GM11168 (cell line): ENCODE measurements around the gene EIF4E1B.

Source experiments
- in situ Hi-C: fragments of 300-500 bp; cut with MboI; formaldehyde crosslinking; loops from one replicate; pipeline ENCODE4 v1.12.0; 2022; ENCODE audit warnings: low sequenced_read_pairs; ENCODE audit not compliant: unreplicated experiment

The EIF4E1B gene

DNA sequence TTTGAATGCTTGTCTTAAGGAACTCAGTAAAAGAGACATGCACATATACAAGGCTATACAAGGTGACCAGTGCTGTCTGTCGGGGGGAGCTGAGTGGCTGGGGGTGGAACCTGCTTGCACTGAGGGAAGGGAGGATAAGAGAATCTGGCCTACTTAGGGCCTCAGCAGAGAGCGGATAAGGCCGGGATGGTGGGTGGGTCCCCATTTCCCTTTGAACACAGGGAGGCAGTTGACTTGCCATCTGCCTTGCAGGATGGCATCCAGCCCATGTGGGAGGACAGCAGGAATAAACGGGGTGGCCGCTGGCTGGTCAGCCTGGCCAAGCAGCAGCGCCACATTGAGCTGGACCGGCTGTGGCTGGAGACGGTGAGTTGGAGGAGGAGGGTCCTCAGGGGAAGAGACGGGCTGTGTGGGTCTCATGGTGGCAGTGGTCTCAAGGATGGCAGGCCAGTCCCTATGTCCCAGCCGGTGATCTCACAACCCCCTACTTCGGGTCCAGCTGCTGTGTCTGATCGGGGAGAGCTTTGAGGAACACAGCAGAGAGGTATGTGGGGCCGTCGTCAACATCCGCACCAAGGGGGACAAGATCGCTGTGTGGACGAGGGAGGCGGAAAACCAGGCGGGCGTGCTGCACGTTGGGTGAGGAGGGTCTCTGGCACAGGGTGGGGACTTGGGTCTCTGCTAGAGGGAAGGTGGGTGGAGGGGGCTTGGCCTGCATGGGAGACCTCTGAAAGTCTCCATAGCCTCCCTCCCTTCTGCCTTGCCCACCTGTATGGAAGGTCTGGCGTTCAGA, 14.6 kb downstream of the EIF4E1B start:
- in situ Hi-C loops = no loop called here

DNA sequence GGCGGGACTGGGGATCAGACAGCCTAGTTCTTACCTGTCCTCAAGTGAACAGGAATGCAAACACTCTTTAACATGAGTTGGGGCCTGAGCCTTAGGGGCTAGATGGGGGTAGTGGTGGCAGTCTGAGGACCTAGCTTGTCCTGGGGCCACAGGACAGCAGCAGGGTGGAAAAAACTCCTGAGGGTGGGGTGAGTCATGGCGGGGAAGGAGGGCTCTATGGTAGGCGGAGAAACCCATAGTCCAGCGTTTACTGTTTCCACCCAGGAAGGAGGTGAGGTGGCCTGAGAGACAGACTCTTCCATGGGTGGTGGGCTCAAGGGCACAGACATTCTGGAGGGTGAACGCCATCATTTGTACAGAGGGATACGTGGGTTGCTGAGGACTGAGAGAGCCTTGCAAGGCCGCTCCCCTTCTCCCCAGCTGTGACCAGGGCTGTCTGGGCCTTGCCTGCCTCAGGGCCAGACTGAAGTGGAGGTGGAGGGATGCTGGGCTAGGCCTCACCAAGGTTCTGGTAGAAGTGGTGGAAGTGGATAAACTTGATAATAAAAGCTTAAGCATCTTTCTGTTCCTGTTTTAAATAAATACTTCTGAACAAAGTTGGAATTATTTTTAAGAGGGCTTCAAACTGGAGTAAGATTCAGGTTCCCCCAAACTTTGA, 15.7 kb downstream of the EIF4E1B start:
- in situ Hi-C loops = no loop called here

DNA sequence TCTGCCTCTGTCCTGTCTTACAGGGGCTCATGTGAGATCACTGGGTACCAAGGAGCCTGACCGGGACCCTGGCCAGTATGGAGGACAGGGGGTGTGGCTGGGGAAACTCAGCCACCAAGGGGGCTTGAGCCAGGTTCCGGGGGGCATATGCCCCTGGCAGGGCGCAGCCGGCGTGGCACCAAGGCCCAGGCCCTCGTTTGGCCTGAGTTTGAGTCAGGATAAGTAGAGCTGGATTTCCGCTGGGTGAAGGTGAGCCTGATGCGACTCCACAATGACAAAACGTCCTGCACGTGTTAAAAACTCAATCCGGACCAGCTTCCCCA, 16.2 kb downstream of the EIF4E1B start:
- in situ Hi-C loops = no loop called here

DNA sequence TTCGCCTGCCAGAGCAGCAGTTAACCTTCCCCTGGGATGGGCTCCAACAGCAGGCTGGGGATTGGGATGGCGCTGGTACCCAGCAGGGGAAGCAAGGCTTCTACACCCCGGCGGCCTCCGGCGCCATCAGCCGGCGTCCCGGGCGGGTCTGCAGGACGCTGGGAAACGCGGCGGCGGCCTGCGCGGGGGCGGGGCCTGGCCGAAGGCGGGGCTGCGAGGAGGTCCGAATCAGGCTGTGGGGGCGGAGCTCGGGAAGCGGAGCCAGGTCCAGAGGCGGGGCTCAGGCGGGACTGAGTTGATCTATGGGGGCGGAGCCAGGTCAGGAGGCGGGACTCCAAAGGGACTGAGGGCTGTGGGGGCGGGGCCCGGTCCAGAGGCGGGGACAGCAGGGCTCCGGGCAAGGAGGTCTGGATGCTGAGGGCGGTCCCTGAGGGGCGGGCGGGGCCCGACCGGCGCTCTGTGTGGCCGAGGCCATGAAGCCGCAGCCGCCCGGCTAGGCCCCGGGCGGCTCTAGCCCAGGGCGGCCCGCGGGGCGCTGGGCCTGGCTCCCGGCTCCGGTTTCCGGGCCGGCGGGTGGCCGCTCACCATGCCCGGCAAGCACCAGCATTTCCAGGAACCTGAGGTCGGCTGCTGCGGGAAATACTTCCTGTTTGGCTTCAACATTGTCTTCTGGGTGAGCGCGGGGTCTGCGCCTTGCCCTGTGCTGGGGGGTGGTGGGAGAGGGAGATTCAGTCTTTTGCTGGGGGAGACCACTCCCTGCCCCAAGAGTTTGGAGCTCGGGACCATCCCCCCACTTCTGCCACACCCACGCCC, 16.8 kb downstream of the EIF4E1B start, which contains the start of gene TSPAN17:
TSS of gene TSPAN17 (plus strand) at position 455 of the 813 bp plus-strand sequence. CDS start at position 587, 132 bp downstream.
- in situ Hi-C loops = no loop called here

DNA sequence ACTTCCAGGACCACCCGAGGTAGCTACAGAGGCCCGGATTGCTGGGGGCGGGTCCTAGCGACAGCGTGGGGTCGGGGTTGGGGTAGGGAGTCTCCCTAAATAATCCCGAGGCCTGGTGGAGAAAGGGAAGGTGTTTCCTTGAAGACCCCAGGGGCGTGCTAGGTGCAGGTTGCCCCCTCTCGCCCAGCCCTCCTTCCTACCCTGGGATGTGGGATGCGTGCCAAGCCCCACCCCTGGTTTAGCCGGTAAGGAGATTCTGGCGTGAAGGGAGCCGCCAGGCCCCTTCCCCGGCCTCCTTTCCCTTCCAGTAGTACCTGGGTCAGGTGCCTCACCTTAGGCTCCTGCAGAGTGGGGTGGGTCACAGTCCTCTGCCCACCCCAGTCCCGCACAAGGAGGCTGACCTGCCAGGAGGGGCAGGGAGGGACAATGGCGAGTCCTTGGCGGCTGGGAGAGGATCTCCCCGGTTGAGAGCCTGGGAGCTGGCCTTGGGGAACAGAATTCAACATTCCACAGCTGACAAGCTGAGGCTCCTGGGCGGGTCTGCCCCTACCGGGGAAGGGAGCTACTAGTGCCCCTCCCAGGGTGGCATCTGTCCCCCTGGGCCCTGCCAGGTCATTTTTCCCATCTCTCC, 17.5 kb downstream of the EIF4E1B start:
- in situ Hi-C loops = no loop called here

DNA sequence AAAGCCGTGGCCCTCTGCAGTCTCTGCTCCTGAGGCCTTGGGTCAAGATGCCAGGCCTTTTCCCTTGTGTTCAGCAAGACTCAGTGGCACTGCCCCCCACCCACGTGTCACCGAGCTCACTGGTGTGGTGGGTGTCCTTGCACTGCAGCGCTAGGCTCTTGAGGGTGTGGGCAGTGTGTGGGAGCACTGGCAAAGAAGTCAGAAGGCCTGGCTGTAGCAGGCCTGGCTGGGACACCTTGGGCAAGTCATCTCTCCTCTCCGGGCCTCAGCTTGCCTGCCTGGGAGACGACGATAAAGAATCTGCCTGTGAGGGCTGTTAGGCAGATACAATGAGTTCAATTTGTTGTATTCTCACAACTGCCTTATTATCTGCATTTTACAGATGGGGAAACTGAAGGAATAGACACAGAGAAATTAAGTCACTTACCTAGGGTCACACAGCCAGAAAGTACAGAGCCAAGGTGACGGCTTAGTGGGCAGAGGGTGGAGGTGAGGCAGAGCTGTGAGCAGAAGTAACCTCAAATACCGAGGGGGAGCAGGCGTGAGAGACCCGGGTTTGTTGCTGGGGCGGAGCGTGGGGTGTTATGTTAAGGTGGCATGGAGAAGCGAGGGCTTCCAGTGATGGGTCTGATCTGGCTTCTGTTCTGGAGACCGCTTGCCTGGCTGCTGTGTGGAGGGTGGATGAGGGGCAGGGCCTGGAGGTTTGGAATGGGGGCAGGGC, 18.2 kb downstream of the EIF4E1B start:
- in situ Hi-C loops = no loop called here

DNA sequence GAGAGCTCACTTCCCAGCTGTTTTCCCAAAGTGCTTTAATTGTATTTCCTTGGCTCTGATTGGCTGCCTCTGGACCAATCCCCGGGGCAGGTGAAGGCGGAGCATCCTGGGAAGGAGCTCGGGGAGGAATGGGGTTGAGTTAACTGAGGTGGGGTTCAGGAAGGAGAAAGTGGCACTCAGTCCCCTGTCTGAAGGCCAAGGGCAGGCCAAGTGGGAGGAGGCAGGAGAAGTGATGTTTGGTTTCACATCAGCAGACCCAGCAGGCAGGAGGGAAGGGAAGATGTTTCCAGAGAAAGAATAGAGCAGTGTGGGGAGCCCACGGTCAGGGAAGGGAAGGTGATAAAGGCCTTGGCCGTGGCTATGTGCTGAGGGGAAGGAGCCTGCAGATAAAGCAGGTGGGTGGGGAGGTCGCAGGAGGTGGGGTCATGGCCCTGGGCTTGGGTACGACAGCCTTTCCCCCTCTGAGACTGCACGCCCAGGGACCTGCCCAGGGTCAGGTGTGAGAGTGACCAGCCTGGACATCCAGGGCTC, 19.9 kb downstream of the EIF4E1B start:
- in situ Hi-C loops = no loop called here

DNA sequence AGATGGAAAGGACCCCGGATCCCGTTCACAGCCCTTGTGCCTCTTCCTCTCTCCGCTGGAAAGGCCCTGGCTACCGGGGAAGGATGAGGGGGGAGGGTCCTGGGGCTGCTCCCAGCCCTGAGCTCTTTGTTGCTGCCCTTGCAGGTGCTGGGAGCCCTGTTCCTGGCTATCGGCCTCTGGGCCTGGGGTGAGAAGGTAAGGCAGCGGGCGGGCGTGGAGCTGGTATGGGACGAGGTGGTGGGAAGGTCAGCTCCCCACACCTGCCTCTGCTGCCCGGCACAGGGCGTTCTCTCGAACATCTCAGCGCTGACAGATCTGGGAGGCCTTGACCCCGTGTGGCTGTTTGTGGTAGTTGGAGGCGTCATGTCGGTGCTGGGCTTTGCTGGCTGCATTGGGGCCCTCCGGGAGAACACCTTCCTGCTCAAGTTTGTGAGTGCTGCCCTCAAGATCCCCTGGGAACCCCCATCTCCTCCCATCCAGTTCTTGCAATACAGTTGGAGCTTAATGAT, 21.1 kb downstream of the EIF4E1B start:
- in situ Hi-C loops = no loop called here

DNA sequence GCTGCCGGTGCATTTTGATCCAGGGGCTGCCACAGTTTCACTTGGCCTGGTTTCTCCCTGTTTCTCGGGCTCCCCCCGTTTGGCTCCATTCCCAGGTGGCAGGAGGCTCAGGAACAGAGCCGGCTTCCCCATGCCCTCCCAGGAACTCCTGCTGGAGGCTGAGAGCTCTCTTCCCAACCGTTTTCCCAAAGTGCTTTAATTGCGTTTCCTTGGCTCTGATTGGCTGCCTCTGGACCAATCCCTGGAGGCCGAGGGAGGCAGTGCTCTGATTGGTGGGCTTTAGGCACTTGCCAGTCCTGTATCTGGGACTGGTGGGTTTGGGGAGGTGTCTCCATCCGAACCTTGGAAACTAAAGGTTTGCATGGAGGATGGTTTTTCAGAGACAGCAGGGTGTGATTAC, 21.7 kb downstream of the EIF4E1B start:
- in situ Hi-C loops = no loop called here

DNA sequence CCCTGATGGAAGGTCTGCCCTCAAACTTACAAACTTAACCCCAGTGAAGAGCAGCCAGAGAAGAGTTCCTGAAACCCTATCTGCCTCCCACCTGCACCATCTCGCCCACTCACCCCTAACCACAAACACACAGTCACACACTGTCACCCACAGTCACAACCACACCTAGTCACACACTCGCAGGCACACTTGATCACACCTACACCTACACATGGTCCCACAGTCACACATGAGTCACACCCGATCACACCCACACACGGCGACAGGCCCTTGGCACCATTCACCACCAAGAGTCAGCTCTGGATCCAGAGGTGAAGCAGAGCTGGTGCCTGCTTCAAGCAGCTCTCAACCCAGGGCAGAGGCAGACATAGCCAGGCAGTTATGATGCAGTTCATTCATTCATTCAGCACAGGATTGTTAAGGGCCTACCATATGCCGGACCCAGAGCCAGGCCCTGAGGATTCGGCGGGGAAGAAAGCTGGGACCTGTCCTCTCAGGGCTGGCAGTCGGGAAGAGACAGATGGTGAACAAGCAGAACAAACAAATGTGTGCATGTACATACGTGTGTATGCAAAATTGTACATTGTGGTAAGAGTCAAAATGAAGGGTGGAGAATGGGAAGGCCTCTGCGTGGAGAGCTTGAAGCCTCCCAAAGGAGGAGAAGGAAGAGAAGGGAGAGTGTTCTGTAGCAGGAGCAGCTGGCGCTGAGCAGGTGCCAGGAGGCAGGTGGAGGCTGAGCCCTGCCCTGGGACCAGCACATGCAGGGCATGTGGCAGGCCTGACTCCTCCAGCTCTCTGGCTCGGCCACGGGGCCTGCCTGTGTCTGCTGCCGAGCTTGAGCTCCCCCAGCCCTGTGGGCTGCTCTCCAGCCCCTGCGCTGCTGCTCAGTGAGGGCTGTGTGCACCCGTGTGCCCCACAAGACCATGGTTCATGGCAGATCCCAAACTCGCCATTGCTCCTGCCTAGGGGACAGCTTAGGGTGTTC, 23.2 kb downstream of the EIF4E1B start:
- in situ Hi-C loops = no loop called here

DNA sequence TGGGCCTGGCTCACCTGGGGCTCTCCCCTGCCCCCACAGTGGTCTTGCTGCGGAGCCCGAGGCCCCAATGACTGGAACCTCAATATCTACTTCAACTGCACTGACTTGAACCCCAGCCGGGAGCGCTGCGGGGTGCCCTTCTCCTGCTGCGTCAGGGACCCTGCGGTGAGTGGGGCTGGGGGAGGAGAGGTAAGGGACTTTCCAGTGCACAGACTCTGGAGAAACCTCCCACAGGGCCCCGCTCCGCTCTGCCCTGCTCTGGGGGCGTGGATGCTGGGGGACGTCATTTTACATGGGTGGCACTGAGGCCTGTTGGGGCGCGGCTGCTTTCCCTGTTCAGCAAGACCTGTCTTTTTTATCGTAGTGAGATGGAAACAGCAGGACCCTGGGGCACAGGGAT, 24.4 kb downstream of the EIF4E1B start:
- in situ Hi-C loops = no loop called here

DNA sequence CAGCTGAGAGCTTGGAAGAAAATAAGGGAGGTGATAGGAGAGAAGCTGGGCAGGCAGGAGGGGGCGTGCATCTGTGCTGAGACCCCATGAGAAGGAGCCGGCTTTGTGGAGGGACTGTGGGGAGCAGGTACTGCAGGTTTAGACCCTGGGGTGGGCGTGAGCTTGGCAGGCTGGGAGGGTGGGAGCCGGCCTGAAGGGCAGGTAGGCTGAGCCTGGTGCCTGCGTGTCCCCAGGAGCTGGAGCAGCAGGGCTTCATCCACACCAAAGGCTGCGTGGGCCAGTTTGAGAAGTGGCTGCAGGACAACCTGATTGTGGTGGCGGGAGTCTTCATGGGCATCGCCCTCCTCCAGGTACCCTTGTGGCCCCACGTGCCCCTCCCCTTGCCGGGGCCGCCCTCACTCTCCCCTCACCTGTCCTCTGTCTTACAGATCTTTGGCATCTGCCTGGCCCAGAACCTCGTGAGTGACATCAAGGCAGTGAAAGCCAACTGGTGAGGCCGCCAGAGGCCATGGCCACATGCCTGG, 26.1 kb downstream of the EIF4E1B start:
- in situ Hi-C loops = no loop called here

DNA sequence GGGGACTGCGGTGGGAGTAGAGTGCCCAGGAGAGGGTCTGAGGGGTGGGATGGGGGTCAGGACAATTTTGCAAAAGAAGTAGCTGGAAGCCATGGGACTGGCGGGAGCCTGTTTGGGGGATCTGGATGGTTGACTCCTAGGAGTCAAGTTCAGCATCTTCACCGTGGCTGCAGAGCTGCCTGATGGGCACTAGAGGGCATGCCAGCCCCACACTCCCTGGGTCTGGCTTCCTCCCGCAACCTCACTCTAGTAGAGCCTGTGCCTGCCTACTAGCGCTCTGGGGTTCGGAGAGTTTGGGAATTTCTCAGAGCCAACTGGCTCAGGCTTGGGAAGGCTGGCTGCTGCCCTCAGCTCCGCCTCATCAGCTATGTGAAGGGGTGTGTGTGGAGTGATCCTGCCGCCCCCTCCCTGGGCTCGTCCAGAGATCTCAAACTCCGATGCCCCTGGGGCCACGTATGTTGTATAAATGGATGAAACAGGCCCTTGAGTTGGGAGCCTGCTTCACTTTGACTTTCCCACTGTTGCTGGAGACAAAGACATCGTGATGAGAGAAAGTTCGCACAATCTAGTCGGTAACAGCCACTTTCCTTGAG, 27.6 kb downstream of the EIF4E1B start:
- in situ Hi-C loops = no loop called here

DNA sequence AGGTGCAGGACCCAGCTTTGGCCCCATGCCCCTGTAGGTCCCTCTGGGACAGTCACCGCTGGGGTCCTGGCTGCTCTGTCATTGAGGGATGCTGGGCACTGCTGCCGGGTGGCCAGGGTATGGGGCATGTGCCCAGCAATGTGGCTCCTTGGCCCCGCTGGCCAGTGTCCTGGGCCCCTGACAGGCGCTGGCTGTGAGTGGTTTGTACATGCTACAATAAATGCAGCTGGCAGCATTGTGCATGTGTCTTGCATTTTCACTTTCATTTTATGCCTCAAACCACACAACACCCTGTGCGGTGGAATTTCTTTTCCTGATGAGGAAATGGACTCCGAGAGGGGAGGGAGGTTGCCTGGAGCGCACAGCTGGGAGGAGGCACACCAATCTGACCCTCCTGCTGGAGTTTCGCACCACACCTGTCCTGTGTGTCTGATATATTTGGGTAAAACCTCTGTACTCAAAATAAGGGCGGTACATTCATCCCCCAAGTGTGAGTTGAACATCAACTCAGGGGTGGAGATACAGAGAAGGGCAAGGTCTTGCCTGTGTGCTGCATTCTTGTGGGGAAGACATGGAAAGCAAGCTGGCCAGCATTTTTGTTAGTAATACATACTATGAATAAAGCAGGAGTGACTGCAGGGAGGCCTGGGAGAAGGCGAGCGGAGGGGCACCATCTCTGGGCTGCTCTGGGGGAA, 28.5 kb downstream of the EIF4E1B start:
- in situ Hi-C loops = no loop called here

DNA sequence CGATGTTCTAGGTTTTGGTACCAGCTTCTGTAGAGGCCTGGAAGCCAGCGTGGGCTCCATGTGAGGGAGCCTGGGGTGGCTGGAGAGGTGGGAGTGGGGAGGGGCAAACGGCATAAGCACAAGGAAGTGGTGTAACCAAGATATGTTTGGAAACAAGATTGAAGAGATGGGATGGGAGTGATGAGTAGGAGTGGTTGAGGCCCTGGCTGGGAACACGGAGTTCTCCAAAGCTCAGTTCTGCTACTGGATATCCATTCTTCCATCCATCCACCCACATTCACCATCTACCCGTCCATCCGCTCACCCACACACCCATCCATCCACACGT, 29.0 kb downstream of the EIF4E1B start:
- in situ Hi-C loops = no loop called here

DNA sequence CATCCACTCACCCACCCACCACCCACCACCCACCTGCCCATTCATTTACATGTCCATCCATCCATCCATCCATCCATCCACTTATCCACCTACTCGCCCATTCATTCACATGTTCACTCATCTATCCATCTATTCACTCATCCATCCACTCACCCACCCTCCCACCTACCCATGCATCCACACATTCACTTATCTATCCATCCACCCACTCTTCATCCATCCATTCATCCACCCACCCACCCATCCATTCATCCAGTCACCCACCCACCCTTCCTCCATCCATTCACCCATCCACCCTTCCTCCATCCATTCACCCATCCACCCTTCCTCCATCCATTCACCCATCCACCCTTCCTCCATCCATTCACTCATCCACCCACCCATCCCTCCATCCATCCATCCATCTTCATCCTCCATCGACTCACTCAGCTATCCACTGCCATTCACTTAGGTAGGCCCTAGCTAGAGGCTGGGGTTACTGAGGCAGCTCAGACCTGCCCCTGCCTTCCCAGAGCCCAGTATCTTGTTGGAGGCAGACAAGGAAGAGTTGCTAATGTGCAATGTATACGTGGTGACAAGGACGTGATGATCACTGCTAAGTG, 29.5 kb downstream of the EIF4E1B start:
- in situ Hi-C loops = no loop called here

DNA sequence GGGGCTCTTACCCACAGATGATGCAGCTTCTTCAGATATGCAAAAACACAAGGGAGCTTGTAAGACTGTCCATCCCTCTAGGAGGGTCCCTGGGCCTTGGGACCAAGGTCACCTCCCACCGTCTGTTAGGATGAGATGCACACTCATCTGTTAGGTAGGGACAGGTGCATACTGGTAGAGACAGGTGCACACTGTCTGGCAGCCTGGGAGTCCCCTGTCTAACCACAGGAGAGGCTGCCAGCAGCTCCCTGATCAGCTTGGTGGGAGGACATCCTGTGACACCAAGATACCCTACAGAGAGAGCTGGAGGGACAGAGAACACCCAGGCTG, 30.0 kb downstream of the EIF4E1B start:
- in situ Hi-C loops = no loop called here
